Calu3 (cell line): ENCODE data around the gene CRTC1. TPM values are rescaled to one million over a fixed set of nuclear protein-coding genes. Genes with fewer than 3 reads are reported as not detected.

Source experiments
- BruUV-seq: library from RNA; stranded (reverse); fragments of 400-500 nt; replicated peaks from 2 replicates; lab custom pipeline; 2021; lab: Mats Ljungman, UMichigan
- CTCF ChIA-PET: fragments of 300-600 bp; sonication (Branson Sonifier 250); formaldehyde crosslinking; loops from one replicate; lab custom pipeline; 2022; ENCODE audit warnings: antibody characterized with exemption; lab: Charles Lee
- DNase-seq: peaks from one replicate; pipeline ENCODE4 v3.0.0; 2022
- H3K27ac Mint-ChIP-seq: one replicate; pipeline ENCODE4 v1.8.0; 2022; ENCODE audit warnings: mixed read lengths; ENCODE audit not compliant: unreplicated experiment
- H3K27me3 Mint-ChIP-seq: one replicate; pipeline ENCODE4 v1.8.0; 2022; ENCODE audit warnings: mixed read lengths; ENCODE audit not compliant: unreplicated experiment
- H3K36me3 Mint-ChIP-seq: one replicate; pipeline ENCODE4 v1.8.0; 2022; ENCODE audit warnings: mild to moderate bottlenecking, moderate library complexity, mixed read lengths; ENCODE audit not compliant: insufficient read depth, unreplicated experiment
- H3K4me1 Mint-ChIP-seq: one replicate; pipeline ENCODE4 v1.8.0; 2022; ENCODE audit warnings: mild to moderate bottlenecking, low read depth, mixed read lengths; ENCODE audit not compliant: unreplicated experiment
- H3K4me3 Mint-ChIP-seq: one replicate; pipeline ENCODE4 v1.8.0; 2022; ENCODE audit warnings: mild to moderate bottlenecking, low read depth, moderate library complexity, mixed read lengths; ENCODE audit not compliant: unreplicated experiment
- H3K9me3 Mint-ChIP-seq: one replicate; pipeline ENCODE4 v1.8.0; 2022; ENCODE audit warnings: low read depth, mixed read lengths; ENCODE audit not compliant: unreplicated experiment
- intact Hi-C: fragments of 100-400 bp; cut with micrococcal nuclease; formaldehyde crosslinking; loops from one replicate; pipeline ENCODE4 v1.10.0; 2022; ENCODE audit not compliant: unreplicated experiment
- total RNA-seq: library from RNA; stranded (reverse); gene quantifications from 2 replicates; pipeline ENCODE4 v1.2.3, GENCODE V29; 2022
- TF ChIP-seq, protein P1 (sequence below): fragments of 200-600 bp; IDR thresholded peaks from one replicate; pipeline ENCODE4 v1.8.0; 2022; ENCODE audit warnings: antibody characterized with exemption; ENCODE audit not compliant: unreplicated experiment

CRTC1 gene
- total RNA-seq, 1 experiment from 2014 or later: 8.5 TPM

DNA sequence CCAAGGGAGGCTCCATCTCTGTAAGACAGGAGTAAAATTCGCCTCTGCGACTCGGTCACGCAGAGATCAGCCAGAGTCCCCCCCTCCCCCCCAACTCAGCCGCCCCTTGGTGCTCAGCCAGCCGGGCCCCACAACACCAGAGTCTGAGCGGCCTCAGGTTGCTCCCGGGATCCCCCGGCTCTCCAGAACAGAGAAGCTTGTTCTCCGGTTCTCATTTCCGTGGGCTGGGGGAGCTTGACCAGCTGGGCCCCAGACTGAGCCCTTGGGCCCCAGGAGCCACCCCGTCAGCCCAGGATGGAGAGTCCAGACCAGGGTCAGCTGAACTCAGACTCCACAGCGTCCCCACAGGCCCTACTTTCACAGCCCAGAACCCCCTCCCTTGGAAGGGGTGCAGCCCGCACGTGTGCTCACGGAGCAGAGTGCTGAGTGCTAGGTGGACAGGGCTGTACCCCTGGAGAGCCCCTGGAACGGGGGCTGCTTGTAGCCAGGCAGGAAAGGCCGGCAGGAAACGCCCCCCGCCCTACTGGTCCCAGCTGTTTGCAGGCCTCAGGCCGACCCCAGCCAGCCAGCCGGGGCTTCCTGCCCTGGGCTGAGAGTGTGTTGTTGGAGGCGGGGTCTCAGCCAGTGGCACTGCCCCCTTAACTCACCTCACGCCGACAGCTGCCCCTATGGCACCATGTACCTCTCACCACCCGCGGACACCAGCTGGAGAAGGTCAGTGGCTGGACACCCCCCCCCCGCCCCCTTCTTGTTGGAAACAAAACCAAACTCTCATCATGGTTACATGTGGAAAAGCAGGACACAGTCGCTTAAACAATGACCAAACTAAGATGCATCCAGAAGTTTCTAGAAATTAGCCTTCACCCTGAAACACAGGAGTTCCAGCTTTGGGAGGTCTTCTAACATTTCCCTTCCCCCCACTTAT, 63.2 kb downstream of the CRTC1 start:
- H3K4me3 Mint-ChIP-seq: no peak overlapping the region
- no peaks in the 10 kb centered on the region for H3K4me1 Mint-ChIP-seq
- intact Hi-C loops: no loop called here
- no TSS peak for BruUV-seq
- H3K27me3 Mint-ChIP-seq: no peaks in the 10 kb centered on the region
- TF ChIP-seq, protein P1, sequence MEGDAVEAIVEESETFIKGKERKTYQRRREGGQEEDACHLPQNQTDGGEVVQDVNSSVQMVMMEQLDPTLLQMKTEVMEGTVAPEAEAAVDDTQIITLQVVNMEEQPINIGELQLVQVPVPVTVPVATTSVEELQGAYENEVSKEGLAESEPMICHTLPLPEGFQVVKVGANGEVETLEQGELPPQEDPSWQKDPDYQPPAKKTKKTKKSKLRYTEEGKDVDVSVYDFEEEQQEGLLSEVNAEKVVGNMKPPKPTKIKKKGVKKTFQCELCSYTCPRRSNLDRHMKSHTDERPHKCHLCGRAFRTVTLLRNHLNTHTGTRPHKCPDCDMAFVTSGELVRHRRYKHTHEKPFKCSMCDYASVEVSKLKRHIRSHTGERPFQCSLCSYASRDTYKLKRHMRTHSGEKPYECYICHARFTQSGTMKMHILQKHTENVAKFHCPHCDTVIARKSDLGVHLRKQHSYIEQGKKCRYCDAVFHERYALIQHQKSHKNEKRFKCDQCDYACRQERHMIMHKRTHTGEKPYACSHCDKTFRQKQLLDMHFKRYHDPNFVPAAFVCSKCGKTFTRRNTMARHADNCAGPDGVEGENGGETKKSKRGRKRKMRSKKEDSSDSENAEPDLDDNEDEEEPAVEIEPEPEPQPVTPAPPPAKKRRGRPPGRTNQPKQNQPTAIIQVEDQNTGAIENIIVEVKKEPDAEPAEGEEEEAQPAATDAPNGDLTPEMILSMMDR: no peak
- H3K36me3 Mint-ChIP-seq: peaks cover 2% of the 10 kb centered on the region
- no peak overlapping the region for H3K27ac Mint-ChIP-seq
- no peaks in the 10 kb centered on the region for H3K9me3 Mint-ChIP-seq
- no peak for DNase-seq
- CTCF ChIA-PET: no interaction called here

DNA sequence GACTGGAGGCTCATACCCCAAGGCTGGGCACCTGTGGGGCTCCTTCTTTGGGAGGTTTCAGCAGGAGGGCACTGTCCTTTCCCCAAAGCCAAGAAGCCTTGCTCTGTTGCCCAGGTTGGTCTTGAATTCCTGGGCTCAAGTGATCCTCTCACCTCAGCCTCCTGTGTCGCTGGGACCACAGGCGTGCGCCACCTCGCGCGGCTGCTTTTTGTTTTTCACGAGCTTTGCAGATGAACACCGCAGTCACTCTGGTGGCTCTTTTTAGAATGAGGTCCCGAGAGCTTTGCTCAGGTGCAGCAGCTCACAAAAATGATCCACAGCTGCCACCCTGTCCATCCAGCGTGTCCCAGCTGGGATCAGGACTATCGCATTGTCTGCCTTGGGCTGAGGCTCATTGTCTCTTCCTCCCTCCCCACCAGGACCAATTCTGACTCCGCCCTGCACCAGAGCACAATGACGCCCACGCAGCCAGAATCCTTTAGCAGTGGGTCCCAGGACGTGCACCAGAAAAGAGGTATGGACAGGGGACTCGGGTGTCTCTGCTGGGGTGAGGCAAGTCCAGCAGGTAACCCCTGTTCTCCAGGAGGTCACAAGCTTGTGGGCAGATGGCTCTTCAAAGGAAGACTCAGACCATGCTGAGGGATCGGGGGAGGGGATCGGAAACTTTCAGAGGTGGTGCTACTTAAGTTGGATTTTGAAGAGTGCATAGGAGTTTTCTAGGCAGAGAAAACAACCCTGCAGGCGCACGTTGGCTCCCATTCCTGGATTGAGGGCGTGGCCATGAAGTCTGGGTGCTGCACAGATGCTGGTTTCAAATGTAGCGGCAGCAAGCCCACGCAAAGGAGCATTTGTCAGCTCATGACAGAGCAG, 66.1 kb downstream of the CRTC1 start:
- intact Hi-C loops: no loop called here
- Mint-ChIP-seq H3K4me3 (no peak overlapping the region), H3K27ac (no peak overlapping the region), H3K27me3 (no peaks in the 10 kb centered on the region), H3K36me3 (no peaks in the 10 kb centered on the region), H3K9me3 (no peaks in the 10 kb centered on the region), H3K4me1 (no peaks in the 10 kb centered on the region)
- CTCF ChIA-PET: no interaction called here
- TF ChIP-seq, protein P1: no peak
- BruUV-seq: no TSS peak
- no peak for DNase-seq

DNA sequence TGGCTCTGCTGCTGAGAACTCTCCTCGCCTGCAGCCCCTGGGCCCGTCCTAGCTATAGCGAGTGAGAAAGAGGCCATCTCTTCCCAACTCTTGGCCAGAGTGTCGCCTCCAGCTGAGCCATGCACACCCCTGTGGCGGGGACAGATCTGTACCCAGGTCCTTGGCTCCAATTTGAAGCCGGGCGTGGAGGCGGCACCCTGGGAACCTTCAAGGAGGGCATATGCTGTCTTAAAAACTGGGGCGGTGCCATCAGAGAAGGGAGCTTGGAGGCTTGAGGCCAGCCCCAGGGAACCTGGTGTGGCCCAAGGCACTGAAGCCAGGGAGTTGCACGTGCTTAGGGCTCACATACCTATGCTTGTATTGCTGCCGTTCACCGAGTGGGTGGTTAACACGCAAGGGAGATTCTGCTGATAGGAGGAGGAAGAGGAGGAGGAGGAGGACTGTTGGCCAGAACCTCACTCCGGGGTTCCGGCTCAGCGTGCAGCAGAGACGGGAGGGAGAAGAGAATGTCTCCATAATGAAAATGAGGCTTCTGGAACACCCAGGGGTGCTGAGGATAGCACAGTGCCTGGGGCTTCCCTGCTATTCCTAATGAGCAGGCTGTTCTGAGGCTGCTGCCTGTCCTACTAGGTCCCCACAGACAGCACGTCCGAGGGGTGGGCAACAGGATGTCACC, 67.0 kb downstream of the CRTC1 start:
- CTCF ChIA-PET: no interaction called here
- no TSS peak for BruUV-seq
- Mint-ChIP-seq H3K27me3 (no peaks in the 10 kb centered on the region), H3K36me3 (no peaks in the 10 kb centered on the region), H3K4me3 (no peak overlapping the region), H3K27ac (no peak overlapping the region), H3K4me1 (no peaks in the 10 kb centered on the region), H3K9me3 (no peaks in the 10 kb centered on the region)
- intact Hi-C loops: no loop called here
- DNase-seq: no peak
- TF ChIP-seq, protein P1: no peak

DNA sequence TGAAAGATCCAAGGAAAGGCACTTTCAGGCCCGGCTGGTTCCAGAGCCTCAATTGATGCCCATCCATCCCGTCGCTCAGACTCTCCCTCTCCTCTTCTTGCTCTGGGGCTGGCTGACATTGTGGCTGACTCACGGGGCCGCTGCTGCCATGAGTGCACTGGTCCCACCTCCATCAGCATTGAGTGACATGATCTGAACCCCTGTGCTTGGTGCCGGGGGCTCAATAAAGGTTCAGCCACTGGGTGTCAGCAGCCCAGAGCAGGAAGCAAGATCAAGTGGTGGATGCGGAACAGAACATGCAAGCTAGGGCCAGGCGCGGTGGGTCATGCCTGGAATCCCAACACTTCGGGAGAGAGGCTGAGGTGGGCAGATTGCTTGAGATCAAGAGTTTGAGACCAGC, 68.1 kb downstream of the CRTC1 start:
- Mint-ChIP-seq H3K27ac (no peak overlapping the region), H3K4me1 (no peaks in the 10 kb centered on the region)
- no TSS peak for BruUV-seq

More for the DNA sequence above, 68.1 kb downstream of the CRTC1 start:
- Mint-ChIP-seq H3K9me3 (no peaks in the 10 kb centered on the region), H3K4me3 (no peak overlapping the region), H3K27me3 (no peaks in the 10 kb centered on the region), H3K36me3 (no peaks in the 10 kb centered on the region)
- intact Hi-C loops: no loop called here
- TF ChIP-seq, protein P1: no peak
- CTCF ChIA-PET: no interaction called here
- no peak for DNase-seq
